GM18907 (cell line): ENCODE data around the gene BMPR1B.

Experiments used
- ATAC-seq: cut with Tn5 transposase; IDR thresholded peaks from one replicate; pipeline ENCODE4 v1.9.1; 2021; ENCODE audit warnings: mild to moderate bottlenecking, moderate library complexity; ENCODE audit not compliant: unreplicated experiment

Gene BMPR1B

DNA sequence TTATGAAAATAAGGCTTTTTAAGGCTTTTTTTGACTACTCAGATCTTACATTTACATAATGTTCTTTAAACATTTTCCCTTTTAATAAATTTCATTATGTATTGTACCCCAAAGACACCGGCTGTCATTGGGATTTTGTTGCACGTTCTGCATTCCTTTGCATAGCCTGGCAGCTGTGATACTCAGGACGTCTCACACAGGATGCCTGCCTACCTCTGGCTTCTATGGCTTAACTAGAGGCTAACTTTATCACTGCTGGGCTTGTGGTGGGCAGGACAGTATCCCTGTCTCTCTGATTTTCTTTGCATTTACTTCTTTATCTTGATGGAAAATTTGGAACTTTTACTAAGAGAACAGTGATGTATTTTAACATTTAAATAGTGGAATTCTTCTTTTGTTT lies 147.8 kb downstream of the BMPR1B start:
- no peak for ATAC-seq

DNA sequence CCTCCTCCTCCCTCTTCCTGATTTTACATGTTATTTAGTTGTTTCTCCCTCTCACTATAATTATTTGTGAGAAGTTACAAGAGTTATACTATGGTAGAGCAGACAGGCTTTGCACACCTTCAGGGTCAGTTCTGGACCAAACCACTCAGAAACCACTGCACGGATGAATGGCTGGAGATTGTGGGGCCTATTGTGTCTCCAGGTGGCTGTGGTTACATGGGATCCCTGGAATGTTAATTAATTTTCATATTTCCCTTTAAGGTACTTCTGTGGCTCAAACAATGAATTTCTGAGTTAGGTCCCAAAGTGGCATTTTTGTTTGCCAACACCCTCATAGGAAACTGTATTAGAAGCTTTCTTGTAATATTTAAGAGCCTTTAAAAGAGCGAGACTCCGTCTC lies 151.9 kb downstream of the BMPR1B start:
- no peak for ATAC-seq

DNA sequence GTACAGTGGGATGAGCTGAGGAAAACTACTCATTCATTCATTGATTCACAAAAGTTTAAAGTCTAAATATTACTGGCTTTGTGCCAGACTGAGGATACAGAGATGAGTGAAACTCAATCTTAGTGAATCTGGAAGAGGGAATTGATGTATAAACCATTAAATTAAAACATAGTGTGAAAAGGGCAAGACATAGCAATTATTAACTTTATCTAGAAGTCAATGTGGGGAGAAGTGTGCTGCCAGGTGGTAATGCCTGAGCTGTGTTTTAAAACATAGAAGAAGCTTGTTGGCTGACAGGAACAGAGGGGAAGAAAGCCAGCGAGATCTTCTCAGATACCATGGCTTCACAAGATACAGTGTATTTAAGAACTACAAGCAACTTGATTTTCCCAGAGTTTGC lies 153.4 kb downstream of the BMPR1B start:
- peak; percentile 67 for ATAC-seq

DNA sequence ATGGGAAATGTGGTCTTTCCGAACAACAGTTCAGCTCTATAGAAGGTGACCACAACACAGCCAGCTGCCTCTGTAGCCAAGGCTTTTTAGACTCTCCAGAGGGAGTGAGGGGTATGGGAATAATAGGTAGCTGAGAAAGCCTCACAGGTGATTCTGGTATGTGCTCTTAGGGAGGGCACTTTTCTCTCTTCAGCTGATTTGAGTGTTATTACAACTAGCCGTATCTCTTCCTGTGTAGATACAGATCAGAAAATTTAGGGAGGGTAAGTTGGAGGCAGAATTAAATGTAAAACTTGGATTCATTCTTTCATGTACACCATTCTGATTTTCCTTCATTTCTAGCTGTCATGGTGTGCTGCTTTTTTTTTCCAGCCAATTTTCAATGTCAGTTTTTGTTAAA lies 154.9 kb downstream of the BMPR1B start:
- no peak for ATAC-seq

DNA sequence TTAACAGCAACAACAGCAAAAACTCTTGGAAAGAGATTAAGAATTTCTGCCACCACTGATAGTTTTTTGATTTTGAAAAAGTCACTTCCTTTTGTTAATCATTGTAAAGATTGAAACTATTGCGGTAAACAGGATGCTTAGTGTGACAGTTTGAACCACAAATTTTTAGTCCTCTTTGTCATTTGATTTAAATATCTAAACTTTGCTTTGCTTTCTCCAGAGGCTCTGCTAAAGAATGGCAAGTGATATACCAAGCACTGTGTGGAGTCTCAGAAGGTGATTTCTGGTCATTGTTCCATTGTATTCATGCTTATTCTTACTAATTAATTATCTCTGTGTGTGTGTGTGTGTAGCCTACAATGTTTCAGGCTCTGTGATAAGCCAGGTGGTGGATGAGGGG lies 155.6 kb downstream of the BMPR1B start:
- peak; percentile 87 for ATAC-seq

DNA sequence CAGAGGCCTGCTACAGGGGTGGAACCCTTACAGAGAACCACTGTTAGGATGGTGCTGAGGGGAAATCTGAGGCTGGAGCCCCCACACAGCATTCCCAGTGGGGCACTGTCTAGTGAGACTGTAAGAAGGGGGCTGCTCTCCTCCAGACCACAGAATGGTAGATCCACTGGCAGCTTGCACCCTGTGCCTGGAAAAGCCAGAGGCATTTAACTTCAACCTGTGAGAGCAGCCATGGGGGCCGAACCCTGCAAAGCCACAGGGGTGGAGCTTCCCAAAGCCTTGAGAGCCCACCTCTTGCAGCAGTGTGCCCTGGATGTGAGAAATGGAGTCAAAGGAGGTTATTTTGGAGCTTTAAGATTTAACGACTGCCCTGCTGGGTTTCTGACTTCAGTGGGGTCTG lies 159.4 kb downstream of the BMPR1B start:
- ATAC-seq: no peak

DNA sequence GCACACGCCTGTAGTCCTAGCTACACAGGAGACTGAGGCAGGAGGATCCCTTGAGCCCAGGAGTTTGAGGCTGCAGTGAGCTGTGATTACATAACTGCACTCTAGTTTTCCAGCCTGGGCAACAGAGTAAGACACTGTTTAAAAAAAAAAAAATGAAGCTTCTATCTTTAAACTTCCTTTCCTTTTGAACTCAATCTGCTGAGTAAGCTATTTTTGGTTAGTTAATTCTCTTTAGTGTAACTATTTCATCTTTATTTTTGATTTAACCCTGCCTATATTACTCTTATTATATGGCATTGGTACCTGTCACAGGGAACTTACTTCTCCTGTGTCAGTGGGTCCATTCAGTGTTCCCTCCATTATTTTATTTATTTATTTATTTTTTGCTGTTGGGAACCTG lies 160.8 kb downstream of the BMPR1B start:
- ATAC-seq: no peak

DNA sequence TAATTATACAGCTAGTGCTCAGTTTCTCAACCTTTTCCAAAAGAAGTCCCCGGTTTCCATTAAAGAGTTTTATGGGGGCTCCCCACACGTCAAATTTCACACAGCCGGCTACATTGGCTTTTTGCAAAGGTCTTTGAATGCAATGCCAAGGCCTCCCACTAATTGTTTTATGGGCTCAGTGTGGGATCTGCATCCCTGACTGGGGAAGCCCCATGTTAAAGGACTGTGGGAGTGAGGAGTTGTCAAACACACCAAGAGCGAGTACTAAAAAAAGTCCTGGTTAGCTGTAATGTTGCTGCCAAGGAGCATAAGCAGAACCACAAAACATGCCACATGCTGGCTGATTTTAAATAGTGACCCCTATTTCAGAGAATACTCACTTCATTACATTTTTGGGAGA lies 162.6 kb downstream of the BMPR1B start:
- ATAC-seq: no peak

DNA sequence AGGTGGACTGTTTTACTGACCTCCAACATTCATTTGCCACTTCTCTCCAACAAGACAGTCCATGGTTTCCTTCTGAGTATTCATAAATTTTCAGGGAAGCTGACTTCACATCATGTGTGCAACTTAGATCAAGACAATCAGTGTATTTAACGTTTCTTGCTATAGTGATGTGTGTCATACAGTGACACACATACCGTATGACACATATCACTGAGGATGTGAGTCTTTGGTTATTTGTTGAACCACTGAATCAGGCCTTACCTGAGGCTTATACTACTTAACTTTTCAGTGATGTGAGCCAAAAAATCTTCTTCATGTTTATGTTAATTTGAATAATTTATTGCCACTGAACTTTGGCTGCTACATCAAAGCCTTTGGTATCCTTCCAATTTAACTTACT lies 166.8 kb downstream of the BMPR1B start:
- no peak for ATAC-seq

DNA sequence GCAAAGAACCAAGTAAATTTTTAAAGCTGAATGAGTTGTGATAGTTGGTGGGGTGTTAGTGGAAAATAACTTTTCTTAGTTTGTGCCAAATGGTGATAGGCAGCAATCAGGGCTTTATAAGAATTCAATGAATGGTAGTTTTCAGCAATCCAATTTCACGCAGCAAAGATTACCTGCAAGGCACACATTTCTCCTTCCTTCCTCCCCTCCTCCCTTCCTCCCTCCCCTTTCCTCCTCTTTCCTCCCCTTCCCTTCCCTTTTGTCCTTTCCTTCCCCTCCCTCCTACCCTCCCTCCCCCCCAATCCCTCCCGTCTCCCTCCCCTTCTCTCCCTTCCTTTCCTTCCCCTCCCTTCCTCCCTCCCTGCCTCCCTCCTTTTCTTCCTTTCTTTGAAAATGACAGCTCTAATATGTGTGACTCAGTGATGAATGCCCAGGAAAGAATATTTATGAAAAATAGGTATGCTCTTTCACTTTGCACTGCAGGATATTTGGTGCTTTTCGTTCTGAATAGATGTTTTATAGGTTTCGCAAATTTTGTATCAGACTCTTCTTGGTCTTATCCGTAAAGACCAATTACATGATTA lies 168.1 kb downstream of the BMPR1B start:
- ATAC-seq: no peak

DNA sequence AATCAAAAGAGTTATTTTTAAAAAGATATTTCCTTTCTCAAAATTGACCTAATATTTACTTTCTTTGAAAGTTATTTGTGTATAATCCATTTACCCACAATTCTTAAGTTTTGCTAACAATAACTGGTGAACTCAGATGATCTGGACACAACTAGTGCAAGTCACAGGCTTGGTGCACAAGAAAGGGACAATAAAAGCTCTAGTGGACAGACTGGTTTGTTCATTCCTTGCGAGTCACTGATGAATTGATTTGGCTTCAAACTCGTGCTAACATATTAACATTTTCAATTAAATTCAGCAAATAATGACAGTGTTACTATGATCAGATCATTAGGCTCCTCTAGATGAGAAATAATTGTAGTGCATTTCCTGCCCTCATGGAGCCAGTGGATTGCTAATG lies 169.2 kb downstream of the BMPR1B start:
- ATAC-seq: no peak

DNA sequence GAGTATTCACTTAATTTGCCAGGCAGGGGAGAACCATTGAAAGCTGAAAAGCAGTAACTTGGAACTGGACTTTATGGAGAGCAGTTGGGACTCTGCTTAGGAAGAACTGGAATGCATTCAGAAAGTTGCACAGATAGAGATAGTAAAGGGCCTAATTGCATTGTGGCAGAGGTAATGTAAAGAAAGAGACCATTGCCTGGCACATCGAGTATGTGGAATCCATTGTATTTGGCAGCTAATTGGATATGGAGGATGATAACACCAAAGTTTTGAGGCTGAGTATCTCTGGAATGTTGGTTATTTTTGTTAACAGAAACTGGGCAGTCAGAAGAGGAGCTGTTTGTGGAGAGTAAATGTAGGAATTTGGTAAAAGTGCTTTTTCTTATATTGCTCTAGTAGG lies 169.9 kb downstream of the BMPR1B start:
- no peak for ATAC-seq

DNA sequence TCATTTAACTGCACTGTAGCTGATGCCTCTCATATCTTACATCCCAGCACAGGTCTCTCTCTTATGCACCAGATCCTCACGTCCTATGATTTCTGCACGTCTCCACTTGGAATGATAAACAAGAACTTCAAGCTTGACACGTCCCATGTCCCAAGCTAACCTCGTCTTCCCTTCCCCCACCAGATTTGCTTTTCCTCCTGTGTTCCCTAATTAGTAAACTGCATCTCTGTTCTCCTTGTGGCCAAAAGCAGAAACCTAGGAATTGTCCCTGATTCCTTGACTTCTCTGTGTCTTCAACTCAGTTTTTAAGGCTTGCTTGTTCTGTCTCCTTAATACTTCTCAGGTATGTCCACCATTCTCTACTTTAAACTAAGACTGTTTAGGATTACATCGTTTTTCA lies 171.9 kb downstream of the BMPR1B start:
- ATAC-seq: no peak

DNA sequence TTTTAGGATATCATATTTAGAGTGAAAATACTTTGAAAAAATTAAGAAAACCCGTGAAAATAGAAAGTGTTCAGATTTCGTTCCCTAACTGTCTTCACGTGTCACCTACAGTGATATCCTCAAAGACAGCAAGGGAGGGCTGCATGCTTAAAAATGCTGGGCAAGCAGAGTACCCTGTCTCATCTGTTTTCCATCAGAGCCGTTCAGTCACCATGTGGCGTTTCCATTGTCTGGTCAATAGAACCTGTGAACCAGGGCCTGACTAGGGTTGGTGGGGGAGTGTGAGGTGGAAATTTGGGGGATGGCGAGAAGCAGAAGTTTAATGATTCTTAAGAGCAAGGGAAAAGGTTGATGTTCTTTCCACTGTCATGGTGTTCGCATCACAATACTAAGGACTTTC lies 173.9 kb downstream of the BMPR1B start:
- ATAC-seq: no peak

DNA sequence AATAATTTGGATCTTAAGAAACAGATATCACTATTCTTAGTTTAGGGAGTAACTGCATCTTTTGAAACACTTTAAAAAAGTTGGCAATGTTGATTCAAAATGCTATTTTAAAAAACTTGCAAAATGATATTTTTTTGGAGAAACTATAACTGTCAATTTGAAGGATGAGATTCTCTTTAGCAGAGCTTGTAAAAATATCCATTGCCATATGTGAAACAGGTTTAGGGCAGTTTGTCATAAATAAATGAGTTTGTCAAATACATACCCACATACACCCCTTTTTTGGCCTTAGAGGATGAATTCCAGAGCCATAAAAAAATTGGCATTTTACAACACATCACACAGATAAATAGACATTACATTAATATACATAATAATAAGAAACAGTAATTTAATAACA lies 174.6 kb downstream of the BMPR1B start:
- ATAC-seq: no peak

DNA sequence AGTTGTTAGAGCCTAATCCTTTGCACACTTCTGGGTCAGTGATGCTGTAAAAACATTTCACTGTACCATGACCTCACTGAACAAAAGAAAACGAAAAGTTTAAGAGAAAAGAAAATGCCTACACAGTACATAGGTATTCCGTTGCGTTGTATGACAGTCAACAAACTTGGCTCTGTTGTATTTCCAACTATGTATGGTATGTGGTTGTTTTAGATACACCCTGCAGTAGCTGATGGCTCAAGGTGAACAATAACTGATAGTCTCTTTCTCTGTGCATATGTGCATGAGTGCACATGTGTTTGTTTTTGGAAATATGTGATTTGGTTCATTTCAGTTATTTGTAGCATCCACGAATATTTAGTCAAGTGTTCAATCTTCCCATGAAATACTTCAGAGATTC lies 176.0 kb downstream of the BMPR1B start:
- ATAC-seq: no peak

DNA sequence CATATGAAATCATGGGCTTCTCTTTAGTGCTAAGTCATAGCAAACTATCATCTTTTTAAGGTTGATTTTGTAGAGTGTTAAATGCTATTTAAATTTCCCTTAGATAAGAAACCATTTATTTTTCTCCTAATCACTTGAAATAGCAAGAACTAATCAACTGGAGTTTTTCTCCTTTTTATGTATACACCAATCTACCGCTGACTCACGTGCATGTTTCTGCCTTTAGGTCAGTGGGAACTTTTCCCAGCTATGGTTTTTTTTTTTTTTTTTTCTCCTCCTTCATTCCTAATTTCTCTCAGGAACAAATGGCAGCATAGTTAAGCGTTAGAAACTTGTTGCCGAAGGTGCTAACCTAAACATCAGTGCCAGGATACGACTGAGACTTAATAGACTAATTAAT lies 176.4 kb downstream of the BMPR1B start:
- no peak for ATAC-seq

DNA sequence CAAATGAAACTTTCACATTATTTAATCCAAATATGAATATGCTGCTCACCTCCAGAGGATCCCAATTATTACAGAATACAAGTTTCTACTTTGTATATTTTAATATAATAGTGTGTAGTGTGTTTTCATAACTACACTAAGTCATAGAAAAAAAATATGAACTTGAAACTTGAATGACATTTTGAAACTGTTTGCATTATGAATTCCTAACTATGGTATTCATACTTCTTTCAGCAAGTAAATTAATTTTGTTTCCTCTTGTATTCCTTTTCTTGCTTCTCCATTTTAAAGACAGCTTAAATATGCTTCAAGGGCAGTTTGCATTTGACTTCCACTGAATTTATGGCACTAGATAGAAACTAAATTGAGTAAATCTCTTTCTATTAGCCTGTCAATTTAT lies 177.1 kb downstream of the BMPR1B start:
- no peak for ATAC-seq

DNA sequence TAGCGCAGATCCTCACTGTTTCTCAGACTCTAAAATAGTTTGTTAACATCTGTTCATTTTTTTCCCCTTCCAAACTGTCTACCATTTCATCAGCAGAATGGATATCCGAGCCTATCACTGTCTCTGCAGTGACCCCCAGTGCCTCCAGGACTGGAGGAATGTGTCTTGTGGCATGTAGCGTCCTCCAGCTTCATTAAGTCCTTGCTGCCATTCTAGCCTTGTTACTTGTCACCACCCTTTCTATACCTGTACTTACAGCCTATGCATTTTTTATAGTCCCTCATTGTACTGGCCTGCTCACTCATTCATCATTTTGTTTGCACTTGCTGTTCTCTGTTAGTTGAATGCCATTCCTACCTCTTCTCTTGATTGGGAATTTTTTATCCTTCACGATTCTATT lies 179.1 kb downstream of the BMPR1B start:
- ATAC-seq: no peak

DNA sequence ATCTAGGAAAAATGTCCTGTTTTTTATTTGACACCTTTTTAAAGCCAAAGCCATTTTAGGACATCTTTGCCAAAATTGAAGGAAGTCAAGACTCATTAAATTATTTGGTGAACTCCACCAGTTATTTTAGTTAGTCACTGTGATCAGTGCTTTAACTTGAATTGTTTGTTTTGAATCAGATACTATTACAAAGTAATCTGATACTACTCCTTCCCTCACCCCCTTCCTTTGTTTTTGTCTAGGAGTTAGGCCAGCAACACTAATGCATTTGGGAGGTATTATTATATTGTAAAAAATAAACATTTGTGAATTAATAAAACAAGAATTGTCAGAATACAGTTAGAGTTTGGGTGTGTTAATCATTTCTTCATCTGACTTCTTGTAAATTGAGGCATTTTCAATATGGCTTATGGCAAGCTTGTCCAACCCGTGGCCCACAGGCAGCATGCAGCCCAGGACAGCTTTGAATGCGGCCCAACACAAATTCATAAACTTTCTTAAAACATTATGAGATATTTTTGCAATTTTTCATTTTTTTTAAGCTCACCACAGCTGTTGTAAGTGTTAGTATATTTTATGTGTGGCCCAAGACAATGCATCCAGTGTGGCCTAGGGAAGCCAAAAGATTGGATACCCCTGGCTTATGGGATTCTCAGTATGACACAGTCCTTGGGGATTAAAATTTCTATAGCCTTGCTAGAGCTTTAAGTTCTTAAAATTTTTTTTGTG lies 182.2 kb downstream of the BMPR1B start:
- ATAC-seq: no peak

DNA sequence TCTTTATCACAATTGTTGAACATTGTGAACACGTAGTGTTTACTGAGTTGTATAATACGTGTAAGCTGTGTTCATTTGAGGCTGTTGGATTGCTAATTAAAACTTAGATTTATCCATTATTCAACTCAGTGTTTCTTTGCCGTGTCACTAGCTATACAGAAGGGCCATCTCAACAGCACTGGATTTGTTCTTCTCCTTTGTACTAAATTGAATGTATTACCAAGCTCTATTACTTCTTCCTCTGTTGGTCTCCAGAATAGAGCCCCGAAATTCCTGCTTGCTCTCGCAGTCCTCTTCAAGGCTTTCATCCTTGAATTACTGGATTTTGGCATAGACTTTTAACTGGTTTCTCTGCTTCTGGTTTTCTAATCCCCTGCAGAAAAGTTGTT lies 182.8 kb downstream of the BMPR1B start:
- ATAC-seq: no peak

DNA sequence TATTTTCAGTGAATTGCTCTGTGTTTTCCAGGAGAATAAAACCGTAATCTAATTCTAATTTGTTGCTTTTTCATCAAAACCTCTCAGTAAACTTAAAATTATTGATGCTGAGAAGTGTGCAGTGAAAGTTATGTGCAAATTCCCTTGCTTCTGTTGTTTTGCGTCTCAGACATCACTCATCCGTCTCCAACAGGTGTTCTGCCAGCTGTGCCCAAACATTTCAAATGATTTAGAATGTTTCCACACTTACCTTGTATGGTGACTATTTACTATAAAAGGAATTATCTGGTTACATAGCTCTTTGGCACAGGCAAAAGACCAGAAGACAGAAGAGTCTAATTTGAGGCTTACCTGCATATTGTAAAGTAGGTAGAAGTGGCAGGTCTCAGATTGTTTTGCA lies 184.0 kb downstream of the BMPR1B start:
- ATAC-seq: no peak

DNA sequence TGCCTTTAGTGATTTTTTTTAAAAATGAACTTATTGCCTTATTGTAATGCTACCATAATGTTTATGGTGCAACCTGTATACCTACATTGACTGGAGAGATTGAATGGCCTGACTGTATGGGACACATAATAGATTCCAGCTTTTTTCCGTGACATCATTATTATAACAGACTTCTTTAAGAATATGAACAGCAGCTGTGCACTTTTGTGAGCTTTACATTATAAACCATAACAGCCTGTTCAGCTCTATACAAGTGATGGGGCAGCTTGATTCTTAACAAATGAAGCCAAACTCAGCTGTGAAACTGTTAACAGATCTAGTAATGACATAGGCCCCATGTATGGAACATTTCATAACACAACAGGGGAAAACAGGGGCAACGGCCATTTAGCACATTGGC lies 187.0 kb downstream of the BMPR1B start:
- ATAC-seq: no peak
